Breast epithelium (tissue), 3 donors: ENCODE measurements around the gene DNAI1.

Source experiments
- CTCF ChIP-seq, 3 donors: fragments of 450-650 bp; IDR thresholded peaks; one replicate each; pipeline ENCODE4 v1.5.1; 2016 to 2017; ENCODE audit warnings: antibody characterized with exemption in 3 of 3, mild to moderate bottlenecking in 3 of 3, moderate library complexity in 3 of 3
- POLR2A ChIP-seq: fragments of 450-650 bp; IDR thresholded peaks from one replicate; pipeline ENCODE4 v1.6.1; 2016; ENCODE audit warnings: antibody characterized with exemption, mild to moderate bottlenecking, moderate library complexity

GRCh38 chr9:34430843-34431437 lies 27.7 kb upstream of the DNAI1 start:
- no peak for TF ChIP-seq CTCF (IDR thresholded peaks at IDR 0.05)
- TF ChIP-seq POLR2A: no peak
